SK-N-SH (cell line): ENCODE results near the gene CBFB.

Experiments used
- CHD2 ChIP-seq: fragments of 150-350 bp; IDR thresholded peaks from 2 replicates; pipeline ENCODE4 v1.6.1; 2018; ENCODE audit warnings: low read length; ENCODE audit not compliant: partially characterized antibody
- CTCF ChIP-seq: fragments of 200-600 bp; sonication (generic); IDR thresholded peaks from 2 replicates; pipeline ENCODE4 v1.6.1; 2017; ENCODE audit warnings: antibody characterized with exemption, mild to moderate bottlenecking, moderate library complexity
- EP300 ChIP-seq, 2 experiments: IDR thresholded peaks; 2 replicates each; pipeline versions ENCODE4 v1.4.0 to v1.6.1; 2012; ENCODE audit warnings: borderline replicate concordance in 1 of 2, low read depth in 1 of 2, low read length in 1 of 2
- EZH2phosphoT487 ChIP-seq: fragments of 200-600 bp; sonication (generic); IDR thresholded peaks from 2 replicates; pipeline ENCODE4 v1.6.1; 2017; ENCODE audit warnings: low read depth, mixed run types, mild to moderate bottlenecking, antibody characterized with exemption, moderate library complexity, borderline replicate concordance
- FOXJ3 ChIP-seq: sonication (generic); formaldehyde crosslinking; IDR thresholded peaks from 2 replicates; pipeline ENCODE4 v1.5.1; 2020; ENCODE audit warnings: mild to moderate bottlenecking, missing genetic modification reagents
- GATA2 ChIP-seq: sonication (generic); formaldehyde crosslinking; IDR thresholded peaks from 2 replicates; pipeline ENCODE4 v1.5.0; 2020; ENCODE audit warnings: mild to moderate bottlenecking, missing genetic modification reagents
- IRF3 ChIP-seq: fragments of 150-350 bp; IDR thresholded peaks from 2 replicates; pipeline ENCODE4 v1.6.1; 2016; ENCODE audit warnings: mild to moderate bottlenecking, low read depth, low read length
- MAX ChIP-seq: IDR thresholded peaks from 2 replicates; pipeline ENCODE4 v1.4.0; 2012; ENCODE audit warnings: low read depth
- MEF2A ChIP-seq: IDR thresholded peaks from 2 replicates; pipeline ENCODE4 v1.4.0; 2012; ENCODE audit warnings: low read depth, borderline replicate concordance
- NRF1 ChIP-seq: IDR thresholded peaks from 2 replicates; pipeline ENCODE4 v1.6.1; 2012; ENCODE audit warnings: low read depth, mild to moderate bottlenecking, low read length
- POLR2AphosphoS5 ChIP-seq: IDR thresholded peaks from 2 replicates; pipeline ENCODE4 v1.6.1; 2012; ENCODE audit warnings: low read depth, low read length
- REST ChIP-seq: IDR thresholded peaks from 2 replicates; pipeline ENCODE4 v1.6.1; 2012; ENCODE audit warnings: mild to moderate bottlenecking, low read depth, low read length, moderate library complexity
- SMC3 ChIP-seq: IDR thresholded peaks from 2 replicates; pipeline ENCODE4 v1.6.1; 2012; ENCODE audit warnings: low read depth, low read length, improper control_type of control experiment

- TF ChIP-seq FOXJ3 (CRISPR knock-in tag) (no peak), POLR2AphosphoS5 (no peak), EZH2phosphoT487 (no peak), MEF2A (no peak), EP300 (IDR thresholded peaks at IDR 0.05; ENCODE audit: borderline replicate concordance in 1 of 2, low read depth in 1 of 2, low read length in 1 of 2) (no peak), MAX (no peak), SMC3 (no peak), CTCF (no peak), GATA2 (no peak), CHD2 (no peak), IRF3 (no peak), REST (no peak), NRF1 (no peak)
Observed at GRCh38 chr16:67108489-67108888, 79.5 kb downstream of the CBFB start.
